Measurements from ENCODE around the gene PRPF19. TPM values are rescaled to one million over a fixed set of nuclear protein-coding genes. Genes with fewer than 3 reads are reported as not detected.

Gene PRPF19
- total and polyA plus RNA-seq, 2 of the 8 experiments (the other 6 are each of a cell fraction or from before 2014, with no cell fraction given): 107 to 141 TPM

GRCh38 chr11:60905551-60906113 is 753 bp downstream of the PRPF19 start:
- 0 out of 7 replicates have a peak, but pooled peaks cover 0 to 2% (median 0%) of the 10 kb centered on the region in 4 experiments for H3K27me3 ChIP-seq (replicated peaks in 1 of 4; ENCODE audit: control insufficient read depth in 3 of 4, extremely low read depth in 1 of 4, insufficient read depth in 3 of 4, low read length in 3 of 4)
- peak overlapping the region; percentile 32 for H4K5ac ChIP-seq (ENCODE audit: insufficient read length, low read depth, low read length)
- H2BK120ac ChIP-seq (replicated peaks; ENCODE audit: low read depth, low read length): no peak overlapping the region
- H3K23me2 ChIP-seq (ENCODE audit: low read depth, low read length): peaks cover 2% of the 10 kb centered on the region; the same call in 1 of the 2 replicates
- peaks cover 10 to 22% of the 10 kb centered on the region in 2 experiments for H4K20me1 ChIP-seq (replicated peaks in 1 of 2; ENCODE audit: control insufficient read depth in 1 of 2, insufficient read depth in 2 of 2, low read length in 2 of 2)
- no peak overlapping the region for H2AK5ac ChIP-seq (ENCODE audit: low read depth, low read length)
- H3K9me3 ChIP-seq (ENCODE audit: insufficient read depth in 2 of 2, low read depth in 1 of 2, low read length in 1 of 2): no peaks in the 10 kb centered on the region
- CTCF ChIA-PET (ENCODE audit: partially characterized antibody): interaction anchor here (1.0 to 23.0 kb wide), 6 partner anchors 8 to 73 kb away, joined by 3 to 522 read pairs (median 8); partner anchors contain the start of gene TMEM109
- peaks cover 23 to 40% of the 10 kb centered on the region in 2 experiments for H3K79me2 ChIP-seq (ENCODE audit: control insufficient read depth in 1 of 2, insufficient read depth in 2 of 2, low read length in 2 of 2)
- WGBS, 2 experiments (ENCODE audit: extremely low coverage in 1 of 2, insufficient coverage in 1 of 2, insufficient read length in 1 of 2, insufficient replicate concordance in 2 of 2, low coverage in 1 of 2, low lambda C conversion rate in 2 of 2, missing lambda C conversion rate in 1 of 2): 17% methylated on average over 16 of the region's 16 CpGs; no CpG with 5 or more reads in 1 of the 2 experiments
- no peak overlapping the region for H3K4ac ChIP-seq (replicated peaks; ENCODE audit: insufficient read length, low read depth, low read length)
- peak overlapping the region; percentile 52 for H3K56ac ChIP-seq (replicated peaks; ENCODE audit: insufficient read length, low read depth, low read length)
- H2BK5ac ChIP-seq (ENCODE audit: low read depth, low read length): no peak overlapping the region; the same call in 1 of the 2 replicates
- no peak overlapping the region for H3K23ac ChIP-seq (ENCODE audit: insufficient read length)
- no peak for DNase-seq (ENCODE audit: low read depth in 1 of 2, low spot score in 2 of 2)
- no peak overlapping the region for H3K18ac ChIP-seq (ENCODE audit: extremely low read depth, low read length)
- POLR2A ChIA-PET (ENCODE audit: partially characterized antibody): interaction anchor here (0.8 to 4.2 kb wide), 13 partner anchors 10 to 74 kb away, joined by 3 to 28 read pairs (median 4); partner anchors contain the start of genes CCDC86, TMEM109 and TMEM132A
- H3K79me1 ChIP-seq (ENCODE audit: low read depth, low read length): peaks cover 6% of the 10 kb centered on the region
- no peak overlapping the region for H2BK12ac ChIP-seq (ENCODE audit: low read depth, low read length)
- no peak overlapping the region for H2BK20ac ChIP-seq (ENCODE audit: low read length)
- H4K8ac ChIP-seq (ENCODE audit: extremely low read depth, insufficient read depth, low read length): peak overlapping the region; percentile 90
- peaks cover 2 to 8% (median 5%) of the 10 kb centered on the region in 4 experiments; a peak in 4 of 7 replicates for H3K4me1 ChIP-seq (replicated peaks in 1 of 4; ENCODE audit: control insufficient read depth in 3 of 4, insufficient read depth in 4 of 4, low read length in 3 of 4)
- H3K4me3 ChIP-seq (ENCODE audit: extremely low read depth in 1 of 4, insufficient read depth in 2 of 4, low read depth in 3 of 4, low read length in 4 of 4): peak overlapping the region; percentile 76 to 91 (median 90)
- no peak overlapping the region for H3K14ac ChIP-seq (ENCODE audit: insufficient read length)
- peak overlapping the region; percentile 29 for H4K91ac ChIP-seq (replicated peaks; ENCODE audit: insufficient read length, low read length)
- no peak overlapping the region for H2BK15ac ChIP-seq (ENCODE audit: low read length)
- H2AFZ ChIP-seq (ENCODE audit: low read length): no peak overlapping the region
- FAIRE-seq: no peak
- H3K27ac ChIP-seq (ENCODE audit: low read depth, low read length): no peak overlapping the region
- H3K4me2 ChIP-seq (ENCODE audit: insufficient read depth in 1 of 2, low read depth in 2 of 2, low read length in 2 of 2): peak overlapping the region; percentile 81 to 97
- H3K9ac ChIP-seq (replicated peaks in 1 of 4; ENCODE audit: extremely low read depth in 1 of 4, low read depth in 3 of 4, low read length in 3 of 4): peak overlapping the region; percentile 80 to 92 (median 85)
- peaks cover 12 to 28% (median 27%) of the 10 kb centered on the region in 4 experiments; a peak in 7 of 8 replicates for H3K36me3 ChIP-seq (ENCODE audit: control insufficient read depth in 2 of 4, insufficient read depth in 4 of 4, low read length in 3 of 4)
- TF ChIP-seq BRCA1 (IDR thresholded peaks at IDR 0.05; ENCODE audit: low read depth, low read length) (no peak), RBBP5 (IDR thresholded peaks at IDR 0.05; ENCODE audit: borderline replicate concordance, low read depth, low read length) (no peak), SIN3A (conservative IDR thresholded peaks at IDR 0.05 in 1 of 2, IDR thresholded peaks at IDR 0.05 in 1 of 2; ENCODE audit: low read depth in 1 of 2, low read length in 2 of 2) (no peak), SIX5 (IDR thresholded peaks at IDR 0.05; ENCODE audit: low read depth, low read length) (no peak)
